Neuron (in vitro differentiated cells): ENCODE measurements around the gene MAP2K6.

ENCODE experiments used
- H2AFZ ChIP-seq: one replicate; pipeline ENCODE4 v1.6.1; 2013; ENCODE audit warnings: low read depth, mild to moderate bottlenecking, inconsistent platforms, low read length, moderate library complexity
- H3K27me3 ChIP-seq: one replicate; pipeline ENCODE4 v1.6.1; 2013; ENCODE audit warnings: low read length; ENCODE audit not compliant: insufficient read depth
- H3K36me3 ChIP-seq: one replicate; pipeline ENCODE4 v1.6.1; 2013; ENCODE audit warnings: low read length; ENCODE audit not compliant: insufficient read depth
- H3K4me1 ChIP-seq: one replicate; pipeline ENCODE4 v1.6.1; 2013; ENCODE audit warnings: low read length; ENCODE audit not compliant: insufficient read depth
- H3K4me3 ChIP-seq: 2 replicates; pipeline ENCODE4 v1.5.1; 2013; ENCODE audit warnings: mild to moderate bottlenecking, low read length, moderate library complexity
- H3K9me3 ChIP-seq: one replicate; pipeline ENCODE4 v1.6.1; 2013; ENCODE audit warnings: low read length

The MAP2K6 gene

DNA sequence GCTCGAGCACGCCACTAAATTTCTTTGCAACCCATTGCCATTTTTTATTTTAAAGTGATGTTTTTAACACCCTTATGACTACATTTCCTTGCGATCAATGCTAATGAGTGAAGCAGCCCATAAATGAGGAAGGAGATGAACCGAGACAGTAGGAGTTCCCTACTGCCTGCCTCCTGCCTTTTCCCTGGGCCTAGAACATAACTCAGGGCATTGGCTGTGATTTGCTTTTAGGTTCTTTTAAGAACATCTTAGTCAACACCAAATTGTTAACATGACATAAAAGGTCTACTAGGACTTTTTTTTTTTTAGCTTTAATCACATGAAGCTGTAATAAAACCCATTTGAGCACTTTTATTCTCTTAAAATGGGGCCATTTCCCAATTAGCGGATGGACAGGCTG, 81.3 kb downstream of the MAP2K6 start:
- Histone ChIP-seq H3K27me3 (no peaks in the 10 kb centered on the region), H3K9me3 (peaks cover 1% of the 10 kb centered on the region), H3K4me3 (no peak overlapping the region), H3K36me3 (no peaks in the 10 kb centered on the region), H2AFZ (no peak overlapping the region), H3K4me1 (no peaks in the 10 kb centered on the region)

GRCh38 chr17:69497161-69497560, 82.7 kb downstream of the MAP2K6 start:
- Histone ChIP-seq H3K9me3 (peaks cover 1% of the 10 kb centered on the region), H3K4me1 (peaks cover 12% of the 10 kb centered on the region), H2AFZ (no peak overlapping the region), H3K4me3 (no peak overlapping the region), H3K36me3 (no peaks in the 10 kb centered on the region), H3K27me3 (no peaks in the 10 kb centered on the region)

DNA sequence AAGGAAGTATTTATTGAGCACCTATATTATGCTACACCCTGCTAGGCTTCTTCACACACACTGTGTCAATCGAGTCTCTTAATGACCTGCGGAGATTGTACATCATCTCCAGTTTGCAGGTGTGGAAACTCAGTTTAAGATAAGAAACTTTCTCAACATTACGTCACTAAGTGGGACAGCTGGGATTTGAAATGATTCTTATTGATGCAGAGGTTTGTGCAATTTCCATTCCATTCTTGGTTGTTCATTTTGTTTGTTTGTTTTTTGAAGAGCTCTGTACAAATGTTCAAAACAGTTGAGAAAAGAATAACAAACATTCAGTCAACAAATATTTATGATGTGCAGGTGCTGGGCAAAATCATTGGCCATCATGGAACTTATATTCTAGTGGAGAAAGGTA, 84.8 kb downstream of the MAP2K6 start:
- Histone ChIP-seq H3K9me3 (no peaks in the 10 kb centered on the region), H3K36me3 (no peaks in the 10 kb centered on the region), H3K4me3 (no peak overlapping the region), H3K4me1 (peaks cover 19% of the 10 kb centered on the region), H3K27me3 (no peaks in the 10 kb centered on the region), H2AFZ (no peak overlapping the region)

DNA sequence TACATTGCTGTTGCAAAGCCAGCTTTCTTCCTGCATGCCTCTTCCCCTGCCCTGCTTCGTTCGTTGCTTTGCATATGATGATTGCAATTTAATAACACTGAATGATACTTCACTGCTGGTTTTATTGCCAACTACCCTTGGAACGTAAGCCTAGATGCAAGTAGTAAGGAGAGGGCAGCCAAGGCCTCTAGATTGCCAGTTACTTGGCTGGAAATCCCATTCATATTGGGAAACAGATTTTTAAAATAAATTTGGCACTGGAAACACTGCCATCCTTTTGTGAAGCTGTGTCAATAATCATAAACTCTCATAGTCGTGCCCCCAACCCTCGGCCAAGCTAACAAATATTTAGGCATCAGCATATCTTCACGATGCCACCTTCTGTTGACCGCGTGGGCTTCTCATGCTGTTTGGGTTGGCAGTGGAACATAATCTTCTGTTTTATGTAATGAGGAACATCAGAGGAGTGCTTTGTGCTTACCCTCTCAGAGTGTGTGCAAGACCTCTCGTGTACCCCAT, 86.5 kb downstream of the MAP2K6 start:
- H3K4me3 ChIP-seq, result no peak overlapping the region
- no peaks in the 10 kb centered on the region for H3K9me3 ChIP-seq
- no peaks in the 10 kb centered on the region for H3K36me3 ChIP-seq
- no peak overlapping the region for H2AFZ ChIP-seq
- no peaks in the 10 kb centered on the region for H3K27me3 ChIP-seq
- H3K4me1 ChIP-seq, result peaks cover 19% of the 10 kb centered on the region

GRCh38 chr17:69501591-69502468, 87.3 kb downstream of the MAP2K6 start:
- H3K9me3 ChIP-seq, result no peaks in the 10 kb centered on the region
- H3K4me3 ChIP-seq, result peak overlapping the region; percentile 30
- peaks cover 19% of the 10 kb centered on the region for H3K4me1 ChIP-seq
- peak overlapping the region; percentile 13 for H2AFZ ChIP-seq
- no peaks in the 10 kb centered on the region for H3K36me3 ChIP-seq
- H3K27me3 ChIP-seq, result no peaks in the 10 kb centered on the region

GRCh38 chr17:69503711-69504110, 89.2 kb downstream of the MAP2K6 start:
- Histone ChIP-seq H3K9me3 (no peaks in the 10 kb centered on the region), H3K36me3 (no peaks in the 10 kb centered on the region), H3K4me1 (peaks cover 19% of the 10 kb centered on the region), H3K4me3 (no peak overlapping the region), H2AFZ (no peak overlapping the region), H3K27me3 (no peaks in the 10 kb centered on the region)

GRCh38 chr17:69505740-69506139, 91.2 kb downstream of the MAP2K6 start:
- H3K4me3 ChIP-seq, result no peak overlapping the region
- peaks cover 20% of the 10 kb centered on the region for H3K4me1 ChIP-seq
- no peak overlapping the region for H2AFZ ChIP-seq
- no peaks in the 10 kb centered on the region for H3K36me3 ChIP-seq
- no peaks in the 10 kb centered on the region for H3K27me3 ChIP-seq
- H3K9me3 ChIP-seq, result no peaks in the 10 kb centered on the region

DNA sequence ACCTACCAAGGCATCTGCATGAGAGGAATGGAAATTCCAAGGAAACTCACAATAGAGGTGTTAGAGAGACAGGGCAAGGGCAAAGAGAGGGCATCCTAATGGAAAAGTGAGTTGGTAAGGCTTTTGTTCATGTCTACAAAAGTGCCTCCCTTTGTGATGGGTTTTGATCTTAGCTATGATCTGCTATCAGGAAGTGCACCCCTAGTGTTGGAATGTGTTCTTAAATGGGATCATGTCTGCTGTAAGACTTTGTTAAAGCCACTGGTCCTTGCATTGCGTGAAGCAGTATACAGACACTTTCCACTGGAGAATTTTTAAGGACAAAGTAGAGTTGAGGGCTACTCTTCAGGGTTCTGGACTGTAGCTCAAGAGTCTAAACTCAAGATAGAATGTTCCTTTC, 92.0 kb downstream of the MAP2K6 start:
- Histone ChIP-seq H3K4me1 (peaks cover 20% of the 10 kb centered on the region), H3K9me3 (no peaks in the 10 kb centered on the region), H3K4me3 (no peak overlapping the region), H3K27me3 (no peaks in the 10 kb centered on the region), H2AFZ (no peak overlapping the region), H3K36me3 (no peaks in the 10 kb centered on the region)

DNA sequence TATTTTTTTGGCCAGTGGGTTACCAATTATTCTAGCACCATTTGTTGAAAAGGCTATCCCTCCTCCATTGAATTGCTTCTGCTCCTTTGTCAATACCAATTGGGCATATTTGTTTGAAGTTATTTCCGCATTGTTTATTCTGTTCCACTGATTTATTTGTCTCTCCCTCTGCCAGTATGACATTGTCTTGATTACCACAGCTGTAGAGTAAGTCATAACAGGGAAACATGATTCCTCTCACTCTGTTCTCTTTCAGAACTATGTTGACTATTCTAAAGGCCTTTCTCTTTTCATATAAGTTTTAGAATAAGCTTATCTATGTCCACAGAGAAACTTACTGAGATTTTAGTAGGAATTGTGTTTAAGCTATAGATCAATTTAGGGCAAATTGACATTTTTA, 94.3 kb downstream of the MAP2K6 start:
- Histone ChIP-seq H2AFZ (no peak overlapping the region), H3K4me1 (peaks cover 6% of the 10 kb centered on the region), H3K9me3 (no peaks in the 10 kb centered on the region), H3K36me3 (no peaks in the 10 kb centered on the region), H3K27me3 (no peaks in the 10 kb centered on the region), H3K4me3 (no peak overlapping the region)

DNA sequence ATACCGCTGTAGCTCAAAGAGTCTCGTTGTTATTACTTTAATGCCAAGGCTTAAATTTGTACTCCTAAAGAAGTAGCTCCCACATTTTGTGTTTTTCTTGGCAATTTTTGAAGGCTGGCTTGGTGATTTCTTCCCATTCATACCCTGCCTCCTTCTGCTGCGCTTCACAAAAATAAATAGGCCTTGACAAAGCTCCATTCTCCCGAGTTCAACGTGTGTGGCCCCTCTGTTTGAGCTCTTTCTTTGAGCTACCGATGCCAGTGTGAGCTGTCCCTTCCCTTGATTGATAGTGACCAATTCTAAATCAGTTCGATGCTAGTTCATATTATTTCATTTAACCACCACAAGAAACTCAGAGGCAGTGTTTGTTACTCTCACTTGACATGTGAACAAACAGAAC, 96.8 kb downstream of the MAP2K6 start:
- H2AFZ ChIP-seq, result no peak overlapping the region

DNA sequence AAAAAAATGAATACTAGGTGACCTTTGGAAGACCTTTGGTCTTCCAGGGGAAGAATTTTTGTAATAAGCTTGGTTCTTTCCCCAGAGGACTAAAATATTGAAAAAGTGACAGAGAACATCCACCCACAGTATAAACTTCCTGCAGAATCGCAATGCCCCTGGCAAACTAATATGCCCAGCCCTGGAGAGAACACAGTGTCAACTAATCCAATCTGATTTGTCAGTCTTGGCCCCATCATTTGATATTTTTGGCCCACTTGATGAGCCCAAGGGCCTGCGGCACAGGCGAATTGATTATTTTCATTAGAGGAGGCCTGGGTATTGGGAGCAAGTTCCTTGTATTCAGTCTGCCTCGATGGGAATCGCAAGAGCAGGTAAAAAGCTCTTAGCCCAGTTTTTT, 98.4 kb downstream of the MAP2K6 start:
- Histone ChIP-seq H3K36me3 (peaks cover 3% of the 10 kb centered on the region), H3K27me3 (no peaks in the 10 kb centered on the region)

More for the DNA sequence above, 96.8 kb downstream of the MAP2K6 start:
- Histone ChIP-seq H3K9me3 (no peaks in the 10 kb centered on the region), H3K4me1 (peaks cover 6% of the 10 kb centered on the region), H3K27me3 (no peaks in the 10 kb centered on the region), H3K4me3 (no peak overlapping the region), H3K36me3 (no peaks in the 10 kb centered on the region)

GRCh38 chr17:69516225-69516624, 101.7 kb downstream of the MAP2K6 start:
- peaks cover 15% of the 10 kb centered on the region for H3K36me3 ChIP-seq
- H3K9me3 ChIP-seq, result no peaks in the 10 kb centered on the region
- H3K4me3 ChIP-seq, result no peak overlapping the region
- no peak overlapping the region for H2AFZ ChIP-seq
- no peaks in the 10 kb centered on the region for H3K27me3 ChIP-seq
- peaks cover 9% of the 10 kb centered on the region for H3K4me1 ChIP-seq

More for the DNA sequence above, 98.4 kb downstream of the MAP2K6 start:
- H2AFZ ChIP-seq, result no peak overlapping the region
- peaks cover 14% of the 10 kb centered on the region for H3K4me1 ChIP-seq
- no peak overlapping the region for H3K4me3 ChIP-seq
- H3K9me3 ChIP-seq, result no peaks in the 10 kb centered on the region

DNA sequence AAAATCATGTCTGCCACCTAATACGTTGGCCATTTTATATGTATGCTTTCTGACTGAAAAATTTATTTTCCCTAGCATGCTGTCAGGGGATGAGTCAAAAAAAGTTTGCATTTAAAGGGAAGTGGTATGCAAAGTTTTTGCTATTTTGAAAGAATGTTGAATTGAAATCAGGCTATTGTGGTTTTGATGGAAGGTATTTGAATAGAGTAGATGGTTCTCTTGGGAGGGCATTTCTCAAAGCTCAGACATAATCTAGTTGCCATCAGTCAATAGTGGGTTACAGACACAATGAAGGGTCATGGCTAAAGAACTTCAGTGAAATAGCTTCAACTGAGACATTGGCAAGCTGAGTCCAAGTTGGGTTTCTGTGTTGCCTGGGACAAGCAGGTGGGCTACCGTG, 102.4 kb downstream of the MAP2K6 start:
- Histone ChIP-seq H3K4me1 (peaks cover 8% of the 10 kb centered on the region), H3K27me3 (no peaks in the 10 kb centered on the region), H2AFZ (no peak overlapping the region), H3K9me3 (no peaks in the 10 kb centered on the region), H3K4me3 (no peak overlapping the region), H3K36me3 (peaks cover 17% of the 10 kb centered on the region)
